HFFc6 (cell line): ENCODE results near the gene LRP1B. TPM values are rescaled to one million over a fixed set of nuclear protein-coding genes. Genes with fewer than 3 reads are reported as not detected.

Experiments
- DNase-seq: peaks from one replicate; pipeline ENCODE4 v3.0.0-alpha.2; 2018
- H3K27ac Mint-ChIP-seq: 2 replicates; pipeline ENCODE4 v1.8.0; 2020; ENCODE audit warnings: mild to moderate bottlenecking, mixed read lengths
- H3K27me3 Mint-ChIP-seq: 2 replicates; pipeline ENCODE4 v1.8.0; 2021; ENCODE audit warnings: mild to moderate bottlenecking, moderate library complexity, mixed read lengths; ENCODE audit not compliant: insufficient read depth
- H3K36me3 Mint-ChIP-seq: 2 replicates; pipeline ENCODE4 v1.8.0; 2021; ENCODE audit warnings: low read depth, mixed read lengths
- H3K4me1 Mint-ChIP-seq: 2 replicates; pipeline ENCODE4 v1.8.0; 2020; ENCODE audit warnings: low read depth, mixed read lengths
- H3K4me3 Mint-ChIP-seq: 2 replicates; pipeline ENCODE4 v1.8.0; 2020; ENCODE audit warnings: mild to moderate bottlenecking, moderate library complexity, mixed read lengths
- H3K9me3 Mint-ChIP-seq: 2 replicates; pipeline ENCODE4 v1.8.0; 2020; ENCODE audit warnings: mild to moderate bottlenecking, mixed read lengths
- CTCF ChIP-seq: fragments of 200-600 bp; sonication (generic); IDR thresholded peaks from 2 replicates; pipeline ENCODE4 v1.5.0; 2021; ENCODE audit warnings: antibody characterized with exemption, mild to moderate bottlenecking
- total RNA-seq, 6 experiments: library from RNA; stranded (reverse); fragmentation: NEBNext Ultra II Directional; extraction: Animal tissue kit (Norgen Biotek cat#: 25700); gene quantifications; 2 replicates in 1 of 6; 3 replicates in 5 of 6; pipeline ENCODE4 v1.2.3, GENCODE V29; 2021

LRP1B gene
- total RNA-seq, 6 experiments from 2014 or later: not detected

- no peak for TF ChIP-seq CTCF
- no peak for DNase-seq
- Mint-ChIP-seq H3K27ac (no peak overlapping the region), H3K9me3 (peaks cover 31% of the 10 kb centered on the region), H3K36me3 (no peaks in the 10 kb centered on the region), H3K4me3 (no peak overlapping the region), H3K4me1 (no peaks in the 10 kb centered on the region), H3K27me3 (no peaks in the 10 kb centered on the region)
These were observed 1527.4 kb downstream of the LRP1B start for GRCh38 chr2:140603416-140603815.

GRCh38 chr2:140601801-140602200 lies 1529.0 kb downstream of the LRP1B start:
- H3K36me3 Mint-ChIP-seq: no peaks in the 10 kb centered on the region
- no peak for TF ChIP-seq CTCF
- H3K27me3 Mint-ChIP-seq: no peaks in the 10 kb centered on the region
- H3K4me1 Mint-ChIP-seq: no peaks in the 10 kb centered on the region
- no peak overlapping the region for H3K27ac Mint-ChIP-seq
- peaks cover 29% of the 10 kb centered on the region for H3K9me3 Mint-ChIP-seq
- no peak overlapping the region for H3K4me3 Mint-ChIP-seq
- no peak for DNase-seq

- DNase-seq: no peak
- Mint-ChIP-seq H3K4me3 (no peak overlapping the region), H3K36me3 (no peaks in the 10 kb centered on the region), H3K4me1 (no peaks in the 10 kb centered on the region), H3K27ac (no peak overlapping the region), H3K27me3 (no peaks in the 10 kb centered on the region), H3K9me3 (peaks cover 27% of the 10 kb centered on the region)
- no peak for TF ChIP-seq CTCF
These were observed 1529.5 kb downstream of the LRP1B start for GRCh38 chr2:140601342-140601741.

DNA sequence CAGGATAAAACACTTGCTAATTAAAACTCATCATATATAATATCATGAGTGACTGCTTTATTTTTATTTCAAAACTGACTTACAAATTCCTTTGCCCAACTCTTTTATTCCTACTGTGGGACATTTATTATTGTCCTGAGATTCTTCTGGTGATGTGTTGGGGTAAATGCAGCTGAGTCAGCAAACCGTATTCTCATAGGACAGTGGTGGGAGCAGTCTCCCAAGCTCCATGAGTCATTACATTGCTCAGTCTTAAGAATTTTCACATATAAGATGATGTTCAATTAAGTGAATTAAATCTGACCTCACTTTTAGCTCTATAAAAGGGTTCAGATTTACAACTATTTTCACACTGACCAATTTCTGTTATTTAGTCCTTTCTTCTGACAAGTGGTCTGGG lies 1530.7 kb downstream of the LRP1B start:
- Mint-ChIP-seq H3K4me3 (no peak overlapping the region), H3K36me3 (no peaks in the 10 kb centered on the region), H3K27ac (no peak overlapping the region), H3K27me3 (no peaks in the 10 kb centered on the region), H3K4me1 (no peaks in the 10 kb centered on the region), H3K9me3 (peaks cover 24% of the 10 kb centered on the region)
- TF ChIP-seq CTCF: no peak
- DNase-seq: no peak

DNA sequence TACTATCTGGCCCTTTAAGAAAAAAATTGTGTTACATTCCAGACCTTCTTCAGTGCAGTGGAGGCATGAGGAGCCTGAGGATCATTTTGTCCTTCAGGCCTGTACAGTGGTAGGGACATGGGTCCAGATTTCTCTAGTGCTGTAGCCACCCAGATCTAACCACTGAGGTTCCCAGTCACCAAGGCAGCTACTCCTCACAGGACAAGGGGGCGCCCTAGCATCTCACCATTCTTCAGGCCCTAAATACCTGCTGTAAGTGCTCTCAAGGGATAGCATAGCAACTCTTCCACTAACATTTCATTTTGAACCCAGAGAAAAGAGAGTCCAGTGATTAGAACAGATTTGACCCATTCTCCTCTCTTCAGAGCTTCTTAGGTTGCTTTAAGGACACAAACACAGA lies 1533.0 kb downstream of the LRP1B start:
- Mint-ChIP-seq H3K4me1 (no peaks in the 10 kb centered on the region), H3K9me3 (peaks cover 22% of the 10 kb centered on the region)

More for the DNA sequence above, 1533.0 kb downstream of the LRP1B start:
- Mint-ChIP-seq H3K27ac (no peak overlapping the region), H3K36me3 (no peaks in the 10 kb centered on the region), H3K27me3 (no peaks in the 10 kb centered on the region), H3K4me3 (no peak overlapping the region)
- DNase-seq: no peak
- no peak for TF ChIP-seq CTCF
